Neural cell (in vitro differentiated cells): ENCODE measurements around the gene STAC. TPM values are rescaled to one million over a fixed set of nuclear protein-coding genes. Genes with fewer than 3 reads are reported as not detected.

ENCODE experiments used
- H2AFZ ChIP-seq: fragments of 200-600, 300-800 bp; sonication (generic), shearing (Covaris generic); 2 replicates; pipeline ENCODE4 v1.6.0; 2014; ENCODE audit warnings: low read depth, mild to moderate bottlenecking, antibody characterized with exemption, low read length, moderate library complexity
- H3F3A ChIP-seq: fragments of 200-600 bp; shearing (Covaris generic); 2 replicates; pipeline ENCODE4 v1.6.1; 2016; ENCODE audit warnings: mild to moderate bottlenecking, moderate library complexity, mixed read lengths, antibody characterized with exemption, low read length; ENCODE audit not compliant: insufficient read depth, poor library complexity, severe bottlenecking
- H3K27ac ChIP-seq: fragments of 200-600, 300-800 bp; sonication (generic), shearing (Covaris generic); 2 replicates; pipeline ENCODE4 v1.5.1; 2014; ENCODE audit warnings: mild to moderate bottlenecking, low read length, moderate library complexity
- H3K27me3 ChIP-seq: fragments of 300-800, 200-600 bp; sonication (generic), shearing (Covaris generic); 2 replicates; pipeline ENCODE4 v1.6.0; 2014; ENCODE audit warnings: mild to moderate bottlenecking, low read depth, low read length, moderate library complexity; ENCODE audit not compliant: insufficient read depth
- H3K36me3 ChIP-seq: fragments of 300-800, 200-600 bp; sonication (generic), shearing (Covaris generic); 2 replicates; pipeline ENCODE4 v1.5.1; 2014; ENCODE audit warnings: mild to moderate bottlenecking, antibody characterized with exemption, low read length, moderate library complexity; ENCODE audit not compliant: insufficient read depth
- H3K4me2 ChIP-seq: fragments of 300-800, 200-600 bp; sonication (generic), shearing (Covaris generic); 2 replicates; pipeline ENCODE4 v1.6.0; 2014; ENCODE audit warnings: mild to moderate bottlenecking, low read length
- H3K4me3 ChIP-seq: fragments of 300-800, 200-600 bp; sonication (generic), shearing (Covaris generic); 2 replicates; pipeline ENCODE4 v1.5.1; 2014; ENCODE audit warnings: mild to moderate bottlenecking, low read length, moderate library complexity
- H3K79me2 ChIP-seq: fragments of 200-600 bp; shearing (Covaris generic); replicated peaks from 2 replicates; pipeline ENCODE4 v1.6.0; 2014; ENCODE audit warnings: mild to moderate bottlenecking, low read length, moderate library complexity; ENCODE audit not compliant: insufficient read depth
- H3K9ac ChIP-seq: fragments of 300-800, 200-600 bp; sonication (generic), shearing (Covaris generic); 2 replicates; pipeline ENCODE4 v1.6.1; 2016; ENCODE audit warnings: mild to moderate bottlenecking, low read length, mixed read lengths
- H3K9me2 ChIP-seq: fragments of 200-600 bp; shearing (Covaris generic); 2 replicates; pipeline ENCODE4 v1.6.1; 2016; ENCODE audit warnings: mild to moderate bottlenecking, low read length, mixed read lengths; ENCODE audit not compliant: insufficient read depth
- H3K9me3 ChIP-seq: fragments of 200-600, 300-800 bp; sonication (generic), shearing (Covaris generic); 2 replicates; pipeline ENCODE4 v1.6.1; 2016; ENCODE audit warnings: mild to moderate bottlenecking, mixed run types, low read length, moderate library complexity, mixed read lengths
- H4K20me1 ChIP-seq: fragments of 200-600 bp; shearing (Covaris generic); 2 replicates; pipeline ENCODE4 v1.6.1; 2016; ENCODE audit warnings: mild to moderate bottlenecking, mixed run types; ENCODE audit not compliant: insufficient read depth
- CTCF ChIP-seq: fragments of 450-650 bp; IDR thresholded peaks from 2 replicates; pipeline ENCODE4 v1.5.1; 2014; ENCODE audit warnings: antibody characterized with exemption, mild to moderate bottlenecking, moderate library complexity; ENCODE audit not compliant: poor library complexity, severe bottlenecking
- EP300 ChIP-seq: fragments of 450-650 bp; conservative IDR thresholded peaks from 2 replicates; pipeline ENCODE4 v1.6.1; 2014; ENCODE audit warnings: antibody characterized with exemption, mild to moderate bottlenecking, moderate library complexity; ENCODE audit not compliant: poor library complexity, severe bottlenecking
- EZH2 ChIP-seq: fragments of 200-600, 300-800 bp; shearing (Covaris generic), sonication (generic); IDR thresholded peaks from 2 replicates; pipeline ENCODE4 v1.6.1; 2014; ENCODE audit warnings: antibody characterized with exemption, low read length, borderline replicate concordance, mild to moderate bottlenecking; ENCODE audit not compliant: insufficient read depth, poor library complexity, severe bottlenecking
- MXI1 ChIP-seq: fragments of 450-650 bp; conservative IDR thresholded peaks from 2 replicates; pipeline ENCODE4 v1.6.1; 2014; ENCODE audit warnings: antibody characterized with exemption, mild to moderate bottlenecking; ENCODE audit not compliant: poor library complexity, severe bottlenecking
- POLR2AphosphoS5 ChIP-seq: IDR thresholded peaks from 2 replicates; pipeline ENCODE4 v1.6.1; 2012
- RAD21 ChIP-seq: fragments of 450-650 bp; conservative IDR thresholded peaks from 2 replicates; pipeline ENCODE4 v1.6.1; 2014; ENCODE audit warnings: antibody characterized with exemption, mild to moderate bottlenecking, moderate library complexity
- REST ChIP-seq: IDR thresholded peaks from 2 replicates; pipeline ENCODE4 v1.6.1; 2012; ENCODE audit warnings: borderline replicate concordance
- SMC3 ChIP-seq: fragments of 450-650 bp; conservative IDR thresholded peaks from 2 replicates; pipeline ENCODE4 v1.6.1; 2014; ENCODE audit warnings: antibody characterized with exemption, mild to moderate bottlenecking, moderate library complexity; ENCODE audit not compliant: poor library complexity
- TAF1 ChIP-seq: IDR thresholded peaks from 2 replicates; pipeline ENCODE4 v1.6.1; 2012; ENCODE audit warnings: low read depth
- polyA plus RNA-seq: library from polyadenylated mRNA; depleted of rRNA; stranded (reverse); fragments of >200 nt; gene quantifications from 2 replicates; pipeline ENCODE4 v1.2.3, GENCODE V29; 2014

Gene STAC
- polyA plus RNA-seq, 1 donor from 2014 or later = 4.5 TPM

DNA sequence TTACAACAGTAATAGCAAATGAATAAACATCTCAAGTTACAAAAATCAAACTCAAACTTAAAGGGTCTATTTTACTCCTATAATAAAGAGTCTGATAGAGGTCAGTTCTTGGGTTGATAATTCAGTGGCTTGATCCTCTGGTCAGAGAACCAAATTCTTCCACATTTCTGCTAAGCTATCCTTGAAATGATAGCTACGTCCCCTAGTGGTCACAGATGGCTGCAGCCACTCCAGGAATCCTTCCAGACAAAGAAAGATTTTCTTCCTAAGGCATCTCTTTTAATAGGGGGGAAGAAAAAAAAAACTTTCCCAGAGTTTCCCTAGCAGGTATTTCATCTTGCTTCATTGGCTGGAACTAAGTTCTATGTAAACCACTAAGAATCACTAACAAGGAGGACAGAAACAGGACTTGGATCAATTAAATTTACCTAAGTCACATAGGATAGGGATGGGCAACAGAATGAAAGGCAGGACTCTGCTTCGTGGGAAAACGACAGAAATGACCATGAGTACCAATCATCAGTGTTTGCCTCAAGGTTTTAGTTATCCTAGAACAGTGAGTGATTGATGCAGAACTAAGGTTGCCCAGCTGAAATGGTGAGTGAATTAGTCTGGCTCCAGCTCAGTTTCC, 160.7 kb downstream of the STAC start:
- H4K20me1 ChIP-seq = no peaks in the 10 kb centered on the region

GRCh38 chr3:36542186-36542585, 161.9 kb downstream of the STAC start:
- Histone ChIP-seq H4K20me1 (no peaks in the 10 kb centered on the region), H3F3A (no peaks in the 10 kb centered on the region), H3K79me2 (no peaks in the 10 kb centered on the region), H2AFZ (no peak overlapping the region), H3K4me3 (no peak overlapping the region), H3K27ac (no peak overlapping the region), H3K4me2 (no peak overlapping the region), H3K9me3 (no peaks in the 10 kb centered on the region), H3K9me2 (no peaks in the 10 kb centered on the region), H3K9ac (no peak overlapping the region), H3K27me3 (no peaks in the 10 kb centered on the region), H3K36me3 (no peaks in the 10 kb centered on the region)
- TF ChIP-seq EZH2 = no peak
- no peak for TF ChIP-seq REST

More for the DNA sequence above, 160.7 kb downstream of the STAC start:
- no peaks in the 10 kb centered on the region for H3K36me3 ChIP-seq
- H3K9me2 ChIP-seq = no peaks in the 10 kb centered on the region
- TF ChIP-seq EP300 (no peak), EZH2 (no peak), CTCF (no peak)
- H3K79me2 ChIP-seq = no peaks in the 10 kb centered on the region
- no peaks in the 10 kb centered on the region for H3K27me3 ChIP-seq
- H3K9me3 ChIP-seq = no peaks in the 10 kb centered on the region
- H3K27ac ChIP-seq = no peak overlapping the region
- no peak overlapping the region for H3K9ac ChIP-seq
- no peak overlapping the region for H3K4me2 ChIP-seq
- H2AFZ ChIP-seq = no peak overlapping the region
- H3K4me3 ChIP-seq = no peak overlapping the region
- H3F3A ChIP-seq = no peaks in the 10 kb centered on the region

GRCh38 chr3:36543276-36543997, 163.1 kb downstream of the STAC start:
- Histone ChIP-seq H4K20me1 (no peaks in the 10 kb centered on the region), H3K27me3 (no peaks in the 10 kb centered on the region), H3K9me2 (no peaks in the 10 kb centered on the region), H3K36me3 (no peaks in the 10 kb centered on the region), H3K4me2 (no peak overlapping the region), H3K4me3 (no peak overlapping the region), H2AFZ (no peak overlapping the region), H3K79me2 (no peaks in the 10 kb centered on the region), H3K9me3 (no peaks in the 10 kb centered on the region), H3K27ac (no peak overlapping the region), H3F3A (no peaks in the 10 kb centered on the region), H3K9ac (no peak overlapping the region)
- TF ChIP-seq SMC3 (no peak), MXI1 (no peak), EZH2 (no peak), EP300 (no peak), CTCF (no peak), RAD21 (no peak), TAF1 (no peak), REST (no peak), POLR2AphosphoS5 (no peak)
